NCI-H1048 (cell line): ENCODE measurements around the gene AGMO.

ENCODE experiments used
- DNase-seq: peaks from one replicate; lab custom pipeline; 2025; lab: John Stamatoyannopoulos, UW

AGMO gene

DNA sequence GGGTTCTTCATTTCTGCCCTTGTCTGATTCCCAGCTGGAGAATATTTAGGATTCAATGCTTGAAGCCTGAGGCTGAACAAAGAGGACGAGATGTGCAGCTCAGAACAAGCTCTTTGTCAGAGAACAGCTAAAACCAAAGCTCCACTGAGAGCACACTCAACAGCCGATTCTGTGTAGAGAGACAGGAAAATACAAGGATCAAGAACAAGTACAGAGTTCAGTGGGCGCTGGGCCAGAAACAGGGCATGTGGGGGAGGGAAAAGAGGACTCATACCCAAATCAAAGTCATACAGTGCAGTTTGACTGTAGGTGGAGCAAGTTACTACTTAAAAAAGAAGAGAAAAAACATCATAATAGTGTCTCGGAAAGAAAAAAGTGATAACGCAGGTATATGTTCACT is at the start of gene AGMO:
Gene AGMO, minus strand, starts transcription at position 181 of the 400 bp plus-strand sequence.
- DNase-seq, result no peak

DNA sequence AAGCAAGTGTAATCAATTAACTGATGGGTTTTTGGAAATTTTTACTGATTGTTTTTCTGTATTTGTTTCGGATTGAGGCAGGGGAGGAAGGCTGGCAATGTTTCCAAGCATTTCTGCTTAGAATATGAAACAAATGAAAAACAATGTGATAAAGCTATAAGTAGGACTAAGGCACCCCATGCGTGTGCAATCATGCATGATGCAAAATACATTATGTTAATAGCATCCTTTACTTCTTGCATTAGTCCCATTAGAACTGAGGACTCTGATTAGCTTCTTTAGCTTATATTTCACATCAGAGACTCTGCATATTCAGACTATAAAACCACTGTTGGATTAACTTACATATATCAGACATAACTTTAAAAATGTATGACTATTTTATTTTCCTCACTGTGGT is 48.7 kb upstream of the AGMO start:
- DNase-seq, result no peak

DNA sequence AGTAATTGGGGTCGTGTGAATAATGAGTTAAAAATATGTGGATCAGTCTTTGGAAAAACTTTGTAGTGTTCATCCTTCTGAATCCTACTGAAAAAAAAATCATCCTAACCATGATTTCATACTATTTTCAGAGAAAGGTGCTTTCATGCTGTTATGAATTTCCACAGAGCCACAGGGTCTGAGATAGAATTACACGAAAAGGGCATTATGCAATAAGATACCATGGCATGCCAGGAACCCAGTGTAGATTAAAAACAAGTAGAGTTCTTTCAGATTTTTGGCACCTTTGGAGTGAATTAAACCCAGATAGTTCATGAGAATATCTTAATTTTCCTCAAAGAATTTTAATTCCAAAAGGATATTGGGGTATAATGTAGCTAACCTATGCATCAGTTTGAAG is 47.5 kb upstream of the AGMO start:
- DNase-seq, result no peak

DNA sequence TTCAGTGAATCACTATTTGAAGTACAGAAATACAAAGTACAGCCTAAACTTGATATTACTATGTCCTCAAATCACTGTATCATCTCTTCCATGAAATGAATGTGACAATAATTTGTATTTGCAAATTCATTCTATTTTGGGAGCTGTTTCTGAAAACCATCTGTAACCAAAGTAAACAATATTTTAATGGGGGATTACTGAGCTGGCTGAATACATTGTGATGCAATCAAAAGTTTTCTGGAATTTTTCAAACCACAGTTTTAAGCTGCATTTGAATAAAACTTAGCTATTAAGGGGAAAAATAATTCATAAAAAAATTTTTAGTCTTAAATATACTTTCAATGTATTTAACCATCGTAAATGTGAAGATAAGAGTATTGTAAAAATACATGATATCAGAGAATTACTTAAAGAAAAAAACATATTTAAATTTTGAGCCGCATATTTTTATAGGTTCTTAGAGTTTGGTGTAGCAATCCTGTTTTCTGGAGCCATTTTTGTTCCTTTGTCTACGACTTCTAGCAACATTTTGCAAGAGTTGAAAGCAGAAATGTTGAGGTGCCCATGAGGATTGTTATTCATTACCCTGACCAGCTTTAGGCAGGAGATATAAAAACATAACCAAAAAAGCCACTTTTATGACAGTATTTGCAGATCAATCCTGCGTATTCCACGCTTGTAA is 45.9 kb upstream of the AGMO start:
- DNase-seq, result no peak

DNA sequence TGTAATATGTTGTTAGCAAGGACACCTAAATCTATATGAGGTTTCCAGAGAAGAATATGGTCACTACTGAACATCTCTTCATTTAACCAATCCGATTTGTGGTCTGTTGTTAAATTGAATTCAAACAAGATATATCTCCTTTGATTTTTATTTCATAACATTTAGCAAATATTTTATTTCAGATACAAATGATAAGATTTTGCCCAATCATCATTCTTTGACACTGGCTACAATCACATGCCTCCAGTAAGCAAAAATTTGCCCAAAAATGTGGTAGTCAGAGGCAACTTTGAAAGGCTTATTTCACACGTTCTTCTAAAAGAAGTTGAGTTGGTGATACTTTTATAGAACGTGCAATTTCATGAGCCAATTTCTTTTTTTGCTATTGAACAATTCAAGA is 44.7 kb upstream of the AGMO start:
- no peak for DNase-seq

DNA sequence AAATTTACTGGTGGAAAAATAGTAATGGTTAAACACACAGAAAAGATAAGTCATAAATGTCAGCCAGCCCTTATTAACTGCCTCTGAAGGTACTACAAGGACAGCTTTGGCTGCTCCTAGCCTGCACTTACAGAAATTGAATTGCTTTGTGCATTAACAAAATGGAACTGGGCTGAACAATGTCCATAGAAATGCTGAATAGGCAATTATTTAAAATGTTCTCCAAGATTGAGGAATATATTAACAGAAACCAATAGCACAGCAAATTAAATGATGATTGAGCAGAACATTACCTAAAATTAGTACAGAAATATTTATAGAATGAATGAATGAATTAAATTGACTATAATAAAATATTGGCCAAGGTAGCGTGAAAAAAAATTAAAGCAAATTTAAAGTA is 42.4 kb upstream of the AGMO start:
- DNase-seq, result no peak

DNA sequence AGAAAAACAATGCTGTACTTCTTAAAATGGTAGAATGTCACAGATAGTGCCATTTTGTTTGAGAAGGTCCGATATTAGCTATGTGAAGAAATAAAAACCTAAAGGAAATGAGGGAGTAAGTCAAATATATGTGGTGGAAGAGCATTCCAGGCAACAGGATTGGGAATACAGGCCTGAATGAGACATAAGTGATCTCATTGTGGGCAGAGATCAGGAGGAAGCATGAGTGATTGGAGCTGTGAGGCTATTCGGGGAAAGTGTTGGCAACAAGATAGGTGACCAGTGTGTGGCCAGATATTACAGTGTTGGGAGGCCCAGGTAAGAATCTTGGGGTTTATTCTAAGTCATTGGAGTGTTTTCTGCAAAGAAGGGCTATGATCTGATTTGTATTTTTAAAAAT is 41.3 kb upstream of the AGMO start:
- DNase-seq, result no peak

DNA sequence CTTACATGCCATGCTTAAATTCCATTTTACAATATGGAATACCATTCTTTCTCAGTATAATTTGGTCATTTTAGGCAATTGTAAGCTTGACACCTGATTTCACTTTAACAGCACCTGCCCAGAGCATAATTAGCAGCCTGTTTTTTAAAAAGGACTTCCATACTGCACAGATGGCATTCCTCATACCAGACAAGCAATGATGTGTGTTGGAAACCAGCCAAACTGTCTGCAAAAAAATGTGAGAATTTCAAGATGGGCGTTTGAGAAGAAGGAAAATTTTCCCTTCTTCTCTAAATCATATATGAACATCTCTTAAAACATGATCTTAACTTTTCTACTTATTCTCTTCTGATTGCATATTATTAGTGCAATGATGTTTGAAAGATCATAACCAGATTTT is 40.4 kb upstream of the AGMO start:
- no peak for DNase-seq

DNA sequence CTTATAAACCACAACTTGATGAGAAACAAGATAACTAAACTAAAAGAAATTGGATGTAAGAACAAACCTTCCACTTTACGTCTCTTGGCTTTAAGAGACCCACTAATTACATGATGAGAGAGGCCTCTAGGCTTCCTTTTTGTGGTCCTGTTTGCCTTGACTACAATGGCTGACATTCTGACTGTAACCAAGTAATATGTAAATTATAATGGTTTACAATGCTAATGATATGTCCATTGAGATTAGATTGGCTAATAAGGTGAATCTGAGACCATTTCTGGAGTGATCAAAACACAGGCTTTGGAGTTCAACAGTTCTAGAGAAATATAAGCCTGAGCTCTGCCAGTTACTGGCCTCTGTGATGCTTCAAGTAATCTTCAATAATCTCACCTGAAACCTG is 39.4 kb upstream of the AGMO start:
- no peak for DNase-seq

DNA sequence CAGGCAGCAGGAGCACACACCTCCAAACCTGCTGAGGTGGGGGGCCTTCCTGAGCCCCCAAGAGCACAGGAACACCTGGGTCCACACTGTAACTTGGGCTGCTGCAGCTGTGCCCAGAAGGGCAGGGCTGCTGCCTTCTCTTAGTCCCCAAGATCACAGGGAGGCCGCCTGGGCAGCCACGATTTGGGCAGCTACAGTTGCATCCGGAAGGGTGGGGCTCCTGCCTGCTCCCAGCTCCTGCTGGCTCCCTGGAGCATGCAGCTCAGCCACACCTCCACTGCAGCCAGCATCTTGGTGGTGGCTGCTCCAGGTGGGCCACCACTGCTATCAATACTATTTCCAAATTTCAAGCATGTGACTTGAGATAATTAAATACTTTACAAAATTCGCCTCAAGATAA is 38.5 kb upstream of the AGMO start:
- no peak for DNase-seq

DNA sequence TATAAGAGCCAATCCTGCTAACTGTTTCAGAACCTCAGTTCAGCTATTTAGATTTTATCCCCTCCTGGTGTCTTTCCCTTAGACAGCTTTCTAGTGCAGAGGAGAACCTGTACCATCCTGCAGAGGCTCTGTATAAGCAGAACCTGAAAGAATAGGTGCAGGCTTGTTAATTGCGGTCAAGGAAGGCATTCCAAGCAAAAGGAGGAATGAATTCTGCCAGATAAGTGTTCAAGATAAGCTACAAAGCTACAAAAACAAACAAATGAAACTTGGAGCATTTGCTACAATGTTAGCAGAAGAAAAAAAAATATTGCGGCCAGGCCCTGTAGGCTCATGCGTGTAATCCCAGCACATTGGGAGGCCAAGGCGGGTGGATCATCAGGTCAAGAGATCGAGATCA is 32.6 kb upstream of the AGMO start:
- DNase-seq, result no peak

DNA sequence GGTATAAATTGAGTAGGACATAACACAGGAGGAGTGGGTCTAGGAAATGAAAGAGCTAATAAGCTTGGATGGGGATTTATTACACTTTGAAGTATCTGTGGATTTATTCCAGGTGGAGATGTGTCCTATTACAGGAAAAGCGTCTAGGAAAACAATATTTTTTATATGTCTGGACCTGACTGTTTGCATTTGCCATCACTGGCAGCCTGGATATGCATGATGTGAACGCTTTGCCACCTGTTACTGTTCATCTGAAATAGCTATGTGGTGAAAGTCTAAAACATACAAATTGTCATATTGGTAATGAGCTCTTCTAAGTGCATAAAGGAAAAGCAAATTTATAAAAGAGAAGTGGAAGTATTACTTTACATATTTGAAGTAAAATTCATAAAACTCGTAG is 31.6 kb upstream of the AGMO start:
- DNase-seq, result no peak

DNA sequence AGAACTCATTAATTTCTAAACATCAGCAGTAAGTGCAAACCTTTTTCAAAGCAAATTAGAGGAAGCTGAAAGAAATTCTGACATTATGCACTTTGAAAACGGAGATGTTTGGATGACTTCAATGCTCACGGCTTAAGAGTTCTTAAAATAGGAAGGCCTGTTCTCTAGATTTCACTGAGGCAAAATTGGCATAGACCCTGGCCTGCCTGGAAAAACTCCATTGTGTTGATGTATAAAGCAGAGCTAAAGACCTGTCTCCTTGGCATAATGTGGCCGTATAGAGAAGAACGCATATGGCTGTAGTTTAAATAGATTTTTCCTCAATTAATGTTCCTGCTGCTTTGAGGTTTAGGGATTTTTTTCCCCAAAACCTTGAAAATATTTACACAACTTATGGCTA is 24.5 kb upstream of the AGMO start:
- DNase-seq, result no peak

DNA sequence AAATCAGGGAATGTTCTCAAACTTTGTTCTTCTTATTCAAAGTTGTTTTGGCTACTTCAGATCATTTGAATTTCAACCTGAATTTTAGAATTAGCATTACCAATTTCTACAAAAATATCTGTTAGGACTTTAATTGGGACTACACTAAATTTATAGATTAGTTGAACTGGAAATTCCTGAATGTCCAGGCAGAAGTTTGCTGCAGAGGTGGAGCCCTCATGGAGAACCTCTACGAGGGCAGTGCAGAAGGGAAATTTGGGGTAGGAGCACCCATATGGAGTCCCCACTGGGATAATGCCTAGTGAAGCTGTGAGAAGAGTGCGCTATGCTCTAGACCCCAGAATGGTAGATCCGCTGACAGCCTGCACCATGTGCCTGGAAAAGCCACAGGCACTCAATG is 22.8 kb upstream of the AGMO start:
- DNase-seq, result no peak

DNA sequence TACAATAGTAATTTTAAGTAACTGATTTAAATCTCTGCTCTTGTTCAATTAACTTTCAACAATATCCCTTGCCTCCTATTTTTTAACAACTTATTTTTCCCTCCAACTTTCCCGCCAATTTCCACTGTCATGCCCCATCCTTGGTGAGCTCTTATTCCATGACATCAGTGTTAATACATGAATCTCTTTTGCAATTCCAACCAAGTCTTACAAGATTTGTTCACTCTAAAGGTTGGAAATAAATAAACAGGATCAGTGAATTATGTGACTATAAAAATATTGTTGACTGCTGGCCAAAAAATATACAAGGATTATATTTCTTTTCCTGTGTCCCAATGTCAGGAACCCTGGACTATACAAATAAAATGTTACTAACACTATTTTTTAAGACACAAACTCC is 21.0 kb upstream of the AGMO start:
- no peak for DNase-seq

DNA sequence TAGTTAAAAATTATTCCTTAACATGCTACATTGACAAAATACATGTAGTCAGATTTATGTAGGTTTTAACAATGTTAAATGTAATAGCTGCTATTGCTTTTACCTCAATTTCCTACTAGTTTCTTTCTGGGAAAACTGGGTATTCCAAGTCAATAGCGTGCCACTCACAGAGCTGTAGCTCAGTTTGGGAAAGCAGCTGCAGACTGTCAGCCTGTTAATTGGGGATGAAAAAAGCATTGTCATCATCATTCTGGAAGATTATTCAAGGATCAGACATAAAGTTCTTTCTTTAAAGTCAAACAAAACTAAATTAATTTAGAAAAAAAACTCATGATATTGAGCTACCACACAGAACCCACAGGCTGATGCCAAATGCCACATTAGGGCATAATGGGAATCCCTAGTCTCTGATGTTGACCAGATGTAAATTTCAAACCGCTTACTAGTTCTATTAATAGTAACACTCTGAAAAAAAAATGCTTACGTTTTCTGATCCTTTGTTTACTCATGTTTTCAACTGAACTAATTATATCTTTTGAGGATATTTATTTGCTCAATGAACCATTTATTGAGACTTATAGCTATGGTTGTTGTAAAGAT is 19.6 kb upstream of the AGMO start:
- no peak for DNase-seq

DNA sequence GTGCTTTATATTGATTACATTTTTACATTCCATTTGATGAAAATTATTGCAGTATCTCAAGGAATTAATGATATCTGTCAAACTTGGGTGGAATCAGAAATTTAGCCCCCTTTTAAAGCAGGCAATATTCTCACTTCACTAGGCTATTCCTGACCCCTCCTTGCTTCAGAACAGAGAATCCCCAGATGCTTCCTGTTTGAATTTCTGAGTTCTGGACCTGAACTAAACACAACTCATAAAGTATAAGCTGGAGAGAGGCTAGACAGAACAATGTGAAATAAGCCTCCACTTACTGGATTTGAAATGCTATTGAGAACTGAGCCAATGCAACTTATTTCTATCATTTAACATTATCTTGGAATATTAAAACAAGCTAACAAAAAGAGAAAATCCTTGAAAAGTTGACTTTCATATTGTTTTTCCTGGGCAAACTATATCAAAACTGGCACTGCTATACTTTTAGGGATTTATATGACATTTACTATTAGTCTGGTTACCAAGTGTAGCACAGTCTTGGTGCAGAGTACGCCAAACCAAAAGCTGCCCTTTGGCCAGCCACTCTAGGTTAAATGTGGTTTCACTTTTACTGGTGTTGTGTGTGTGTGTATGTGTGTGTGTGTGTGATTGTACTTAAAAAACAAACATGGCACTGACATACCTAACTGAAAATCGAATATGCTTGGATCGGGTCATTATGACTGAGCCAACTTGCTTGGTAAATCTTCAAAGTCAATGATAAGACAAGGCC is 19.0 kb upstream of the AGMO start:
- no peak for DNase-seq

DNA sequence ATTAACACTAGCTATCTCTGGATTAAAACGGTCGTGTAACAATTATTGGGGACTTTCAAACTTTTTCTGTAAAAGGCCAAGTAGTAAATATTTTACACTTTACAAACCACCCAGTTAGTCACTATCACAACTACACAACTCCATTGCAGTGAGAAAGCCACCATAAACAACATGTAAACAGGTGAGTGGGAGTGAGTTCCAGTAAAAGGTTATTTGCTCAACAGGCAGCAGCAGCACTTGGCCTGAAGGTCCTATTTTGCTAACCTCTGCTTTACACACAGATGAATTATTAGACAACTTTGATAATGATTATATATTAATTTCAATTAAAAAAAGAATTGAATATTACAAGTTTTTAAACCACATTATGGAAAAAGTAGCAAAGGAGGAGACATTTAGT is 15.8 kb upstream of the AGMO start:
- DNase-seq, result no peak

DNA sequence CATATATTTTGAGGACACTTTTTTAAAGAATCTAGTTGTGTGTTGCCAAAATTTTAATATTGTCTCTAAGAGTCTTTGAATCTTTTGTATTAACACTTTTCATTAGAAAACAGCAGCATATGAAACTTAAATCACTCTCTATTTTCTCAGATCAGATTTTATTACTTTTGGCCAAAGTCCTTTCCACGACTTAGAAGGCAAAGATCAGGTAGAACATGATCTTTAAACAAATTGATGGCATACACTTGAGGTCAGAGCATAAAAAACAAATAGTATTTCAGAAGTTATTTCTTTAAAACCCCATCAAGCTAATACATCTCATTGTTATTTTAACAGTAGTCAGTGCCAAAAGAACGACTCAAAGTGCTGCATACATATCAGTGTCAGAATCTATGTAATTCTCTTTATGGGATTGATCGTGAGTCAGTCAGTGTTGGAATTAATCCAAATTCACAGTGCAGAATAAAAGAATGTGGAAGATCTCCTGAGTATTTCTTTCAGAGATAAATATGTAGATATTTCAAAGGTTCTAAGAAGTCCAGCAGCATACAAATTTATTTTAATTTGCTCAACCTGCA is 9.6 kb upstream of the AGMO start:
- no peak for DNase-seq

DNA sequence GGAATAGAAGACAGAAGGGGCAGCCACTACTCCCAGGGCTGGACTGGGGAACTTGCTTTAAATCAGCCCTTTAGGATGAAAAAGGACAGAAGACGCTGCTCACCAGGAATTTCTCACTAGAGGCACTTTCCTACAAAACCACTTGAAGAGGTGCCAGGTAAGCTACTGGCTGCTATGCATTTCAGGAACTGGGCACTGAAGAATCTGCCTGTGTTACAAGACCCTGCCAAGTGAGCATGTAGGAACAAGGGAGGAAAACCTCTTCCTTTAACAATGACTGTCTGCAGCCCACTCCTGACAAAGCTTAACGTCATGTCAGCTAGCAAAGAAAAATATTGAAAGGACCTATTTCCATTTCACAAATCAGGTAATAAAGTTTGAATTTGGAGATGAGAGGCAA is 5.8 kb upstream of the AGMO start:
- no peak for DNase-seq

DNA sequence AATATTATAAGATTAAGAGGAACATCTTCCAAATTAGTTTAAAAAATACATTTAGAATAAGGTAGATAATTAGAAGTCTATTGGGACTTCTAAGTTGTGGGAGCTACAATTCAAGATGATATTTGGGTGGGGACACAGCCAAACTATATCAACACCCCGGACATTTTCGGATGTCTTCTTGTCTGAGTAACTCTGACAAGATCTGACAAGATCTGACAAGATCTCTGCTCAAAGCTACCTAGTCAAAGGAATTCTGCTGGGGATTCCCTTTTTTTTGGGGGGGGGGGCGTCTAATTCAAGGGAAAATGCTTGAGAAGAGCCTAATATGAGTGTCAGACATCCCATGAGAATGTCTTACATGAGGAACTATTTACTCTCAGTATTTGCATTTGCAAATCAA is 5.2 kb upstream of the AGMO start:
- no peak for DNase-seq

DNA sequence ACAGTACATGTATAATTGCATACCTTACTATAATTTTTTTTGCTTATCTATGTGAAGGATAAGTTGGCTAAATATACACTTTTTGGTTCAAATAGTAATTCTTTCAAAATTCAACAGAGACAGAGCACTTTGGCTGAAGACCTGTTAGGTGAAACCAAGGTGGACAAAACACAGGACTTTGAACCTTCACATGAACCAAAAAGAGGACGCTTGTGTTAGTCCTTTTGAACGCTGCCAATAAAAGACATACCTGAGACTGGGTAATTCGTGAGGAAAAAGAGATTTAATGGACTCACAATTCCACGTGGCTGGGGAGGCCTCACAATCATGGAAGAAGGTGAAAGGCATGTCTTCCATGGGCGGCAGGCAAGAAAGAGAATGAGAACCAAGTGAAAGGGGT is 4.7 kb upstream of the AGMO start:
- no peak for DNase-seq

DNA sequence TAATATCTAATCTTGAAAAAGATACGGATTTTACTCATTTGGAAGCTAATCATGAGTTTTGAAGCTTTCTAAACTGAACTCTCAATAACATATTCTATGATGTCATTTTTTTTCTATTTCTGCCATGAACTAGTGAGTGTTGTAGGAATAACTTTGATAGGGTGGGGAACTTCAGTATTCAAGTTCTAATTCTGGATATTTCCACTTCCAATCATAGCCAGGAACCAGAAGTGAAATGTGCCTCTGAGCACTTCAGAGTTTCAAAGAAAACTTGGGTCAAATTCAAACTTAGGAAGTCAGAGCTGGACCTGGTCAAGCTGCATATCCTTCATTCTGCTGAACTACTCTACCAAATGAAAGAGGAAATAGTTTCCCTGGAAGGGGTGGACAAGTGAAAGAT is 847 bp downstream of the AGMO start:
- no peak for DNase-seq
